Activated CD8-positive, alpha-beta T cell treated with anti-CD3 and anti-CD28 coated beads for 36 hours (primary cell): Measurements from ENCODE around the gene RTN4RL1. TPM values are rescaled to one million over a fixed set of nuclear protein-coding genes. Genes with fewer than 3 reads are reported as not detected.

ENCODE experiments used
- ATAC-seq: fragments of 200-7000 bp; cut with Tn5 transposase; one replicate; pipeline ENCODE4 v1.10.0; 2021; ENCODE audit warnings: mild to moderate bottlenecking, moderate library complexity
- CTCF ChIA-PET: fragments of 350-600 bp; sonication (Branson Sonifier 250); formaldehyde crosslinking; loops from one replicate; lab custom pipeline; 2021; ENCODE audit warnings: antibody characterized with exemption; lab: Charles Lee
- POLR2A ChIA-PET: fragments of 350-600 bp; sonication (Branson Sonifier 250); formaldehyde crosslinking; loops from one replicate; lab custom pipeline; 2021; ENCODE audit warnings: antibody characterized with exemption; lab: Charles Lee
- DNase-seq: peaks from one replicate; pipeline ENCODE4 v3.0.0-alpha.2; 2020
- H3K27ac Mint-ChIP-seq: one replicate; pipeline ENCODE4 v1.8.0; 2021; ENCODE audit warnings: mild to moderate bottlenecking, mixed read lengths
- H3K27me3 Mint-ChIP-seq: one replicate; pipeline ENCODE4 v1.8.0; 2021; ENCODE audit warnings: mixed read lengths
- H3K36me3 Mint-ChIP-seq: one replicate; pipeline ENCODE4 v1.8.0; 2021; ENCODE audit warnings: low read depth, mixed read lengths
- H3K4me1 Mint-ChIP-seq: one replicate; pipeline ENCODE4 v1.8.0; 2021; ENCODE audit warnings: low read depth, mixed read lengths
- H3K4me3 Mint-ChIP-seq: one replicate; pipeline ENCODE4 v1.8.0; 2021; ENCODE audit warnings: mild to moderate bottlenecking, moderate library complexity, mixed read lengths
- H3K9me3 Mint-ChIP-seq: one replicate; pipeline ENCODE4 v1.8.0; 2021; ENCODE audit warnings: mixed read lengths
- CTCF ChIP-seq: fragments of 200-600 bp; IDR thresholded peaks from one replicate; pipeline ENCODE4 v1.8.0; 2022; ENCODE audit warnings: antibody characterized with exemption, mild to moderate bottlenecking
- intact Hi-C: fragments of 100-400 bp; cut with micrococcal nuclease; formaldehyde crosslinking; loops from one replicate; pipeline ENCODE4 v1.10.0; 2022
- total RNA-seq, 2 experiments: library from RNA; stranded (reverse); gene quantifications; one replicate each; pipeline ENCODE4 v1.2.3, GENCODE V29; 2021

Gene RTN4RL1
- total RNA-seq, 2 experiments from 2014 or later, result 0.27 to 0.49 TPM

- no peaks in the 10 kb centered on the region for H3K9me3 Mint-ChIP-seq
- CTCF ChIA-PET, result no interaction called here
- H3K4me1 Mint-ChIP-seq, result no peaks in the 10 kb centered on the region
- intact Hi-C loops, result no loop called here
- no peak for ATAC-seq
- H3K4me3 Mint-ChIP-seq, result no peak overlapping the region
- no peak overlapping the region for H3K27ac Mint-ChIP-seq
- no peaks in the 10 kb centered on the region for H3K36me3 Mint-ChIP-seq
- H3K27me3 Mint-ChIP-seq, result peaks cover 2% of the 10 kb centered on the region
- POLR2A ChIA-PET, result no interaction called here
- no peak for DNase-seq
- TF ChIP-seq CTCF, result no peak
Observed at GRCh38 chr17:1928976-1929375, 96.2 kb downstream of the RTN4RL1 start.

- ATAC-seq, result no peak
- H3K36me3 Mint-ChIP-seq, result no peaks in the 10 kb centered on the region
- no peaks in the 10 kb centered on the region for H3K4me1 Mint-ChIP-seq
- no peak for DNase-seq
- intact Hi-C loops, result no loop called here
- TF ChIP-seq CTCF, result no peak
- H3K9me3 Mint-ChIP-seq, result no peaks in the 10 kb centered on the region
- POLR2A ChIA-PET, result no interaction called here
- H3K4me3 Mint-ChIP-seq, result no peak overlapping the region
- H3K27ac Mint-ChIP-seq, result no peak overlapping the region
- peaks cover 2% of the 10 kb centered on the region for H3K27me3 Mint-ChIP-seq
- CTCF ChIA-PET, result no interaction called here
Observed at GRCh38 chr17:1920948-1921351, 104.2 kb downstream of the RTN4RL1 start.

- Mint-ChIP-seq H3K4me1 (no peaks in the 10 kb centered on the region), H3K9me3 (no peaks in the 10 kb centered on the region), H3K36me3 (no peaks in the 10 kb centered on the region), H3K27me3 (peaks cover 3% of the 10 kb centered on the region), H3K4me3 (no peak overlapping the region), H3K27ac (no peak overlapping the region)
- intact Hi-C loops, result no loop called here
- ChIA-PET CTCF (interaction anchor here (0.9 to 1.0 kb wide), 2 partner anchors 10 to 64 kb away, joined by 3 to 4 read pairs; no protein-coding TSS in a partner anchor), POLR2A (interaction anchor here (0.6 kb wide), 1 partner anchor 1102 kb away, joined by 3 read pairs; no protein-coding TSS in a partner anchor)
- no peak for DNase-seq
- no peak for TF ChIP-seq CTCF
- ATAC-seq, result no peak
Observed at GRCh38 chr17:1919201-1919600, 105.9 kb downstream of the RTN4RL1 start.

- DNase-seq (no peak), ATAC-seq (no peak)
- Mint-ChIP-seq H3K4me3 (no peak overlapping the region), H3K4me1 (no peaks in the 10 kb centered on the region), H3K36me3 (no peaks in the 10 kb centered on the region), H3K9me3 (no peaks in the 10 kb centered on the region), H3K27ac (no peak overlapping the region), H3K27me3 (peaks cover 3% of the 10 kb centered on the region)
- intact Hi-C loops, result no loop called here
- TF ChIP-seq CTCF, result no peak
- CTCF ChIA-PET, result interaction anchor here (0.9 to 1.0 kb wide), 2 partner anchors 10 to 65 kb away, joined by 3 to 4 read pairs; no protein-coding TSS in a partner anchor
- POLR2A ChIA-PET, result interaction anchor here (0.6 kb wide), 1 partner anchor 1102 kb away, joined by 3 read pairs; no protein-coding TSS in a partner anchor
Observed at GRCh38 chr17:1918346-1919162, 106.6 kb downstream of the RTN4RL1 start.
